Measurements from ENCODE around the gene MBP. TPM values are rescaled to one million over a fixed set of nuclear protein-coding genes. Genes with fewer than 3 reads are reported as not detected.
A peak's percentile ranks its signal among the peaks of the same experiment; 100 is the strongest.

MBP gene
- total RNA-seq, 2 experiments from 2014 or later, result 75.4 to 79.2 TPM

DNA sequence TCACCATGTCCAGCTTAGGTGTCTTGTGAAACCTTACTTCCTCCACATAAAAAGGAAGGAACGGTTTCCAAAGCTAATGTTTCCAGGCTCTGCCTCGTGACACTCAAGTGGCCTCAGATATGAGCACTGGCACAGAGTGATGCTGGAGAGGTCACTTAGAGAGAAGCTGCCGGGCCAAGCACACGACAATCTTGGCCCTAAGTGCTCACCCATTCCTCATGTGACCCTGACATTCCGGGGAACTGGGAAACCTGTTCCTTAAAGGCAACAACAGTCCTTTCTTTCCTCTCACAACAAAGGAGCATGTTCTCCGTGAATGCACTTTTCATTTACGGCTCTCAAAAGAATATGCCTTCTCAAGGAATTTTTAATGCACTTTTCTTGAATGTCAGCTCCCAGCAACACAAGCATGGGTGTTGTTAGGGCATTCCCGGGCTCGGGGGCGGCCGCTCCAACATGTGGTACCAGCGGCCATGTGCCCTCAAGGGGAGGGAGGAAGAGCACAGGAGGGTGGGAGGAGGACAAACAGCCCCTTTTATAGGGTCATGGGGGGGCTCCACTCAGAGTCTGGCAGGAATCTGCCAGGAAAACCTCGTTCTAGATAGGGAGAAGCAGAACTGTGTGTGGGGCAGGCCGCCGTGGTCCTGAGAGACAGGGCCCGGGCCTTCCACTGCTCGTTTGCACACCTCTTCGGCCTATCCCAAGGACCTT is 118.6 kb downstream of the MBP start:
- ChIA-PET CTCF (no interaction called here), POLR2A (interaction anchor here (0.5 kb wide), 1 partner anchor 31 kb away, joined by 3 read pairs; no protein-coding TSS in a partner anchor)
- Mint-ChIP-seq H3K27me3 (no peaks in the 10 kb centered on the region), H3K36me3 (ENCODE audit: low read depth) (peaks cover 96% of the 10 kb centered on the region), H3K9me3 (no peaks in the 10 kb centered on the region), H3K27ac (no peak overlapping the region), H3K4me1 (ENCODE audit: low read depth) (peaks cover 20% of the 10 kb centered on the region), H3K4me3 (no peak overlapping the region)
- Histone ChIP-seq H3K9me3 (ENCODE audit: control insufficient read depth in 1 of 2, insufficient read depth in 1 of 2, low read length in 2 of 2) (no peaks in the 10 kb centered on the region), H3K36me3 (ENCODE audit: insufficient read depth, low read length) (peaks cover 86% of the 10 kb centered on the region), H3K27me3 (ENCODE audit: control insufficient read depth in 1 of 2, insufficient read depth in 2 of 2, low read length in 2 of 2) (no peaks in the 10 kb centered on the region), H3K4me3 (ENCODE audit: low read length) (no peak overlapping the region), H3K27ac (ENCODE audit: low read depth in 1 of 2, low read length in 2 of 2) (no peak overlapping the region), H3K4me1 (ENCODE audit: insufficient read depth, low read length) (peaks cover 10% of the 10 kb centered on the region)
- no peak for DNase-seq
- no peak for ATAC-seq (ENCODE audit: poor library complexity)
- TF ChIP-seq, protein P1, sequence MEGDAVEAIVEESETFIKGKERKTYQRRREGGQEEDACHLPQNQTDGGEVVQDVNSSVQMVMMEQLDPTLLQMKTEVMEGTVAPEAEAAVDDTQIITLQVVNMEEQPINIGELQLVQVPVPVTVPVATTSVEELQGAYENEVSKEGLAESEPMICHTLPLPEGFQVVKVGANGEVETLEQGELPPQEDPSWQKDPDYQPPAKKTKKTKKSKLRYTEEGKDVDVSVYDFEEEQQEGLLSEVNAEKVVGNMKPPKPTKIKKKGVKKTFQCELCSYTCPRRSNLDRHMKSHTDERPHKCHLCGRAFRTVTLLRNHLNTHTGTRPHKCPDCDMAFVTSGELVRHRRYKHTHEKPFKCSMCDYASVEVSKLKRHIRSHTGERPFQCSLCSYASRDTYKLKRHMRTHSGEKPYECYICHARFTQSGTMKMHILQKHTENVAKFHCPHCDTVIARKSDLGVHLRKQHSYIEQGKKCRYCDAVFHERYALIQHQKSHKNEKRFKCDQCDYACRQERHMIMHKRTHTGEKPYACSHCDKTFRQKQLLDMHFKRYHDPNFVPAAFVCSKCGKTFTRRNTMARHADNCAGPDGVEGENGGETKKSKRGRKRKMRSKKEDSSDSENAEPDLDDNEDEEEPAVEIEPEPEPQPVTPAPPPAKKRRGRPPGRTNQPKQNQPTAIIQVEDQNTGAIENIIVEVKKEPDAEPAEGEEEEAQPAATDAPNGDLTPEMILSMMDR (IDR thresholded peaks at IDR 0.05), result no peak
- intact Hi-C loops (cut with DNase I, micrococcal nuclease), result no loop called here

DNA sequence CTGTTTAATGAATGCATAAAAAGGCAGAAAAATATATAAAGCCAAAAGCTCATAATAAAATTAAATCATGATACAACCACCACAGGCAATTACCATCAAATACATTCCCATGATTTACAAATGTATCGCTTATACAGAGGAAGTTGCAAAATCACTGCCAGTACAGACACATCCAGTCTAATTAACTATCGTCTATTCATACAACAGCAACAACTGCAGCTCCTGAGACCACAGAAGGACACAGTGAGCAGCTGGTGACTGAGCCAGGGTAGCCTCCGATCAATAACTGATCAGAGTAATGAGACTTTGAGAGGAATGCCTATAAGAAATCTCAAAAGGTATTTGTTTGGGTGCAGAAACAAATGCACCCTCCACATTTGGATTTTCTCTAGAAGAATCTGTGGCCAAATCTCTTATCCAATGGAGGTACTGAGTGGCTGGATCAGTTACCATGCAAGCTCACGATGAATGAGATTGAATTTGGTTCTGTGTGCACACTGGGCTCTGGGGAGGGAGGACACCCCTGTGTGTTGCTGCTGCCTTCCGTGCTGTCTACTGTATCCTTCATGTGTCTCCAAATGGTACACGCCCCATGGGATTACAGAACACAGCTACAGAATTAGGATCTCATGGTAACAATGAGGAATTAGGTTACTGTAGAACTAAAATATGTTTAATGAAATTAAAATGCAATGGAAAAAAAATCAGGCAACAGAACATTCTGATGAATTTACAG is 119.6 kb downstream of the MBP start:
- no peak overlapping the region for H3K4me3 ChIP-seq (ENCODE audit: low read length)
- intact Hi-C loops (cut with DNase I, micrococcal nuclease), result no loop called here
- DNase-seq (no peak), ATAC-seq (ENCODE audit: poor library complexity) (no peak)
- ChIA-PET CTCF (interaction anchor here (1.1 kb wide), 1 partner anchor 8 kb away, joined by 3 read pairs; no protein-coding TSS in a partner anchor), POLR2A (interaction anchor here (0.5 kb wide), 1 partner anchor 30 kb away, joined by 3 read pairs; no protein-coding TSS in a partner anchor)
- Mint-ChIP-seq H3K27ac (peak overlapping the region; percentile 39), H3K36me3 (ENCODE audit: low read depth) (peaks cover 88% of the 10 kb centered on the region), H3K4me3 (no peak overlapping the region), H3K9me3 (no peaks in the 10 kb centered on the region), H3K27me3 (no peaks in the 10 kb centered on the region), H3K4me1 (ENCODE audit: low read depth) (peaks cover 10% of the 10 kb centered on the region)
- no peaks in the 10 kb centered on the region for H3K27me3 ChIP-seq (ENCODE audit: control insufficient read depth in 1 of 2, insufficient read depth in 2 of 2, low read length in 2 of 2)
- H3K9me3 ChIP-seq (ENCODE audit: control insufficient read depth in 1 of 2, insufficient read depth in 1 of 2, low read length in 2 of 2), result no peaks in the 10 kb centered on the region
- H3K36me3 ChIP-seq (ENCODE audit: insufficient read depth, low read length), result peaks cover 91% of the 10 kb centered on the region
- H3K27ac ChIP-seq (ENCODE audit: low read depth in 1 of 2, low read length in 2 of 2), result no peak overlapping the region
- peaks cover 10% of the 10 kb centered on the region for H3K4me1 ChIP-seq (ENCODE audit: insufficient read depth, low read length)
- TF ChIP-seq, protein P1 (IDR thresholded peaks at IDR 0.05), result no peak

DNA sequence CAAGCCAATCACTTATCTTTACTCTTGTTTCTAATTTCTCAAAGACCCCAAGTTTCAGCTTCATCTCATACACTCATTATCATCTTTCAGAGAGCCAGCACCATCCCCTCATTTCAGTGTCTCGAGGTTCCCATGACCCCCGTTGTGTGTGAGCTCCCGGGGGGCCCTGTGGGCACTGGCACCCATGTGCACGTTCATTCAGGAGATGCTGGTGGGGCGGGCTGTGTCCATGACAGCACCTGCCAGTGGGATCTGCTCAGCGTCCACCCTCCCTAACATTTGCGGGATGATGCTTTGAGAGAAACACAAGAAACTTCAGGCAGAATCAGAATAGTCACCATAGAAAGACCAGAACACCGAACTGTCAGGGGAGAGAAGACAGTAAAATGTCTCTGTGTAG is 120.5 kb downstream of the MBP start:
- Mint-ChIP-seq H3K36me3 (ENCODE audit: low read depth) (peaks cover 80% of the 10 kb centered on the region), H3K27me3 (no peaks in the 10 kb centered on the region), H3K4me1 (ENCODE audit: low read depth) (peaks cover 6% of the 10 kb centered on the region), H3K4me3 (no peak overlapping the region), H3K9me3 (no peaks in the 10 kb centered on the region), H3K27ac (no peak overlapping the region)
- DNase-seq, result no peak
- Histone ChIP-seq H3K27me3 (ENCODE audit: control insufficient read depth in 1 of 2, insufficient read depth in 2 of 2, low read length in 2 of 2) (no peaks in the 10 kb centered on the region), H3K9me3 (ENCODE audit: control insufficient read depth in 1 of 2, insufficient read depth in 1 of 2, low read length in 2 of 2) (no peaks in the 10 kb centered on the region), H3K27ac (ENCODE audit: low read depth in 1 of 2, low read length in 2 of 2) (no peak overlapping the region), H3K36me3 (ENCODE audit: insufficient read depth, low read length) (peaks cover 83% of the 10 kb centered on the region), H3K4me3 (ENCODE audit: low read length) (no peak overlapping the region), H3K4me1 (ENCODE audit: insufficient read depth, low read length) (peaks cover 13% of the 10 kb centered on the region)
- CTCF ChIA-PET, result interaction anchor here (1.1 kb wide), 1 partner anchor 9 kb away, joined by 3 read pairs; no protein-coding TSS in a partner anchor
- intact Hi-C loops (cut with DNase I, micrococcal nuclease), result no loop called here
- ATAC-seq (ENCODE audit: poor library complexity), result no peak
- TF ChIP-seq, protein P1 (IDR thresholded peaks at IDR 0.05), result no peak
- POLR2A ChIA-PET, result no interaction called here
